DND-41 (cell line): ENCODE results near the gene TENT4B.

Experiments
- EZH2 ChIP-seq: IDR thresholded peaks from 3 replicates; pipeline ENCODE4 v1.6.1; 2012; ENCODE audit warnings: borderline replicate concordance, low read depth, mild to moderate bottlenecking, moderate library complexity, low read length, inconsistent platforms; ENCODE audit not compliant: severe bottlenecking
- TF ChIP-seq, protein P1 (sequence below): IDR thresholded peaks from 2 replicates; pipeline ENCODE4 v1.5.1; 2012; ENCODE audit warnings: borderline replicate concordance, low read length, moderate library complexity, mild to moderate bottlenecking; ENCODE audit not compliant: poor library complexity, severe bottlenecking; ENCODE audit errors: extremely low read depth

DNA sequence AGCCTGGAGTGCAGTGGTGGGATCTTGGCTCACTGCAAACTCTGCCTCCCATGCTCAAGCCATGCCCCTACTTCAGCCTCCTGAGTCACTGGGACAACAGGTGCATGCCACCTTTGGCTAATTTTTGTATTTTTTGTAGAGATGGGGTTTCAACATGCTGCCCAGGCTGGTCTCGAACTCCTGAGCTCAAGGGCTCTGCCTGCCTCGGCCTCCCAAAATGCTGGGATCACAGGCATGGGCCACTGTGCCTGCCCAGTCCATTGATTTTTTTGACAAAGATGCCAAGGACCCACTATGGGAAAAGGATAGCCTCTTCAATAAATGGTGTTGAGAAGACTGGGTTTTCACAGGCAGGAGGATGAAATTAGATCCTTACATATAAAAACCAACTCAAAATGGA lies 102.4 kb downstream of the TENT4B start:
- TF ChIP-seq, protein P1, sequence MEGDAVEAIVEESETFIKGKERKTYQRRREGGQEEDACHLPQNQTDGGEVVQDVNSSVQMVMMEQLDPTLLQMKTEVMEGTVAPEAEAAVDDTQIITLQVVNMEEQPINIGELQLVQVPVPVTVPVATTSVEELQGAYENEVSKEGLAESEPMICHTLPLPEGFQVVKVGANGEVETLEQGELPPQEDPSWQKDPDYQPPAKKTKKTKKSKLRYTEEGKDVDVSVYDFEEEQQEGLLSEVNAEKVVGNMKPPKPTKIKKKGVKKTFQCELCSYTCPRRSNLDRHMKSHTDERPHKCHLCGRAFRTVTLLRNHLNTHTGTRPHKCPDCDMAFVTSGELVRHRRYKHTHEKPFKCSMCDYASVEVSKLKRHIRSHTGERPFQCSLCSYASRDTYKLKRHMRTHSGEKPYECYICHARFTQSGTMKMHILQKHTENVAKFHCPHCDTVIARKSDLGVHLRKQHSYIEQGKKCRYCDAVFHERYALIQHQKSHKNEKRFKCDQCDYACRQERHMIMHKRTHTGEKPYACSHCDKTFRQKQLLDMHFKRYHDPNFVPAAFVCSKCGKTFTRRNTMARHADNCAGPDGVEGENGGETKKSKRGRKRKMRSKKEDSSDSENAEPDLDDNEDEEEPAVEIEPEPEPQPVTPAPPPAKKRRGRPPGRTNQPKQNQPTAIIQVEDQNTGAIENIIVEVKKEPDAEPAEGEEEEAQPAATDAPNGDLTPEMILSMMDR, result no peak
- no peak for TF ChIP-seq EZH2
